ENCODE results near the gene ERF.

GRCh38 chr19:42203700-42204099 lies 51.2 kb downstream of the ERF start:
- TF ChIP-seq POLR2AphosphoS5 (IDR thresholded peaks at IDR 0.05) (no peak), REST (IDR thresholded peaks at IDR 0.05; ENCODE audit: borderline replicate concordance) (no peak), SMC3 (conservative IDR thresholded peaks at IDR 0.05; ENCODE audit: poor library complexity) (no peak), TAF1 (IDR thresholded peaks at IDR 0.05; ENCODE audit: low read depth) (no peak)
- TF ChIP-seq, protein P1, sequence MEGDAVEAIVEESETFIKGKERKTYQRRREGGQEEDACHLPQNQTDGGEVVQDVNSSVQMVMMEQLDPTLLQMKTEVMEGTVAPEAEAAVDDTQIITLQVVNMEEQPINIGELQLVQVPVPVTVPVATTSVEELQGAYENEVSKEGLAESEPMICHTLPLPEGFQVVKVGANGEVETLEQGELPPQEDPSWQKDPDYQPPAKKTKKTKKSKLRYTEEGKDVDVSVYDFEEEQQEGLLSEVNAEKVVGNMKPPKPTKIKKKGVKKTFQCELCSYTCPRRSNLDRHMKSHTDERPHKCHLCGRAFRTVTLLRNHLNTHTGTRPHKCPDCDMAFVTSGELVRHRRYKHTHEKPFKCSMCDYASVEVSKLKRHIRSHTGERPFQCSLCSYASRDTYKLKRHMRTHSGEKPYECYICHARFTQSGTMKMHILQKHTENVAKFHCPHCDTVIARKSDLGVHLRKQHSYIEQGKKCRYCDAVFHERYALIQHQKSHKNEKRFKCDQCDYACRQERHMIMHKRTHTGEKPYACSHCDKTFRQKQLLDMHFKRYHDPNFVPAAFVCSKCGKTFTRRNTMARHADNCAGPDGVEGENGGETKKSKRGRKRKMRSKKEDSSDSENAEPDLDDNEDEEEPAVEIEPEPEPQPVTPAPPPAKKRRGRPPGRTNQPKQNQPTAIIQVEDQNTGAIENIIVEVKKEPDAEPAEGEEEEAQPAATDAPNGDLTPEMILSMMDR (IDR thresholded peaks at IDR 0.05; ENCODE audit: poor library complexity, severe bottlenecking), result no peak
